ENCODE data around the gene SERPINH1.

Gene SERPINH1

DNA sequence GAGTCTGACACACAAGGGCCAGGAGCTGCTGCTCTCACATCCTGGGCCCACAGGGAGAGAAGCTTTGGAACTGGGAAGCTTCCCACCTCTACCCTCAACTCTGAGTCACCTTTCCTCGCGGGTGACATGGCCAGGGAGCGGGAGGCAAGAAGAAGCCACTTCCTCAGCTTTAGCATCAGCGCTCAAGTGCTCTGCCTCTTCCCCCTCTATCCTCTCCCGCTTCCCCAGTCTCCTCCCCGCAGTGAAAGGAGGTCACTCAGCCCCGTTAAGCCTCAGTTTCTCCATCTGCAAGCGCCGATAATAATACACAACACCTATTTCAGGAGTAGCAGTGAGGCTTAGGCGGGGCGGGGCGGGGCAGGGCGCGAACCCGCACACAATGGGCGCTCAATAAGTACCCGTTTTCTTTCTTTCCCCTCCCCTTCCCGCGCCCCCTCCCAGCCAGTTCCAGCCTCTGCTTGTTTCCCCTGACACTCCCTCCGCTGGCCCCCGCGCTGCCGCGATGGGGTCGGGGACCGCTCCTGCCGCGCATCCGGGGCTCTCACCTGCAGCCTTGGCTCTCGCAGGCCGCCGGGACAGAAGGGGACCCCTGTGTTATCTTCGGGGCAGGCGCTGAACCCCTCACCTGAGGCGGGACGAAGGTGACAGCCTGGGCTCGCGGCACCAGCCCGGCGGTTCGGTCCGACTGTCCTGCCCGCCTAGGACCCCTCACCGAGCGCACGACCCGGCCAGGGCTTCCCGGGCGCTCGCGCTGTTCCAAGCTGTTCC is 37.2 kb upstream of the SERPINH1 start:
- Histone ChIP-seq H3K23ac (ENCODE audit: low read length) (no peak overlapping the region), H2BK15ac (replicated peaks; ENCODE audit: low read depth) (no peak overlapping the region), H2BK120ac (ENCODE audit: low read depth, low read length) (no peak overlapping the region), H3K18ac (ENCODE audit: low read length) (peak overlapping the region; percentile 20), H2BK5ac (ENCODE audit: low read length) (no peak overlapping the region), H3K56ac (ENCODE audit: low read length) (peak overlapping the region; percentile 92), H2AK5ac (ENCODE audit: low read length) (no peak overlapping the region), H3K27ac (ENCODE audit: low read depth, low read length) (no peak overlapping the region), H4K8ac (ENCODE audit: low read depth, low read length) (no peak overlapping the region), H3K4me3 (ENCODE audit: low read length) (peak overlapping the region; percentile 68), H3K36me3 (ENCODE audit: control insufficient read depth, insufficient read depth, low read length) (no peaks in the 10 kb centered on the region), H3K9ac (ENCODE audit: low read length) (peak overlapping the region; percentile 81), H4K5ac (ENCODE audit: low read length) (no peak overlapping the region), H3K27me3 (ENCODE audit: insufficient read depth, low read length, poor library complexity) (peaks cover 3% of the 10 kb centered on the region), H3K4ac (ENCODE audit: low read depth, low read length) (no peak overlapping the region), H3K79me1 (ENCODE audit: low read length) (no peaks in the 10 kb centered on the region), H3K79me2 (ENCODE audit: control insufficient read depth, insufficient read depth, low read length) (no peaks in the 10 kb centered on the region), H3K4me1 (ENCODE audit: control insufficient read depth, low read depth, low read length) (no peaks in the 10 kb centered on the region), H3K4me2 (ENCODE audit: low read length) (peak overlapping the region; percentile 95)
- no CpG with 5 or more reads among the region's 51 CpGs for WGBS (ENCODE audit: extremely low coverage, insufficient coverage, low lambda C conversion rate)
- peak; percentile 47 for DNase-seq

DNA sequence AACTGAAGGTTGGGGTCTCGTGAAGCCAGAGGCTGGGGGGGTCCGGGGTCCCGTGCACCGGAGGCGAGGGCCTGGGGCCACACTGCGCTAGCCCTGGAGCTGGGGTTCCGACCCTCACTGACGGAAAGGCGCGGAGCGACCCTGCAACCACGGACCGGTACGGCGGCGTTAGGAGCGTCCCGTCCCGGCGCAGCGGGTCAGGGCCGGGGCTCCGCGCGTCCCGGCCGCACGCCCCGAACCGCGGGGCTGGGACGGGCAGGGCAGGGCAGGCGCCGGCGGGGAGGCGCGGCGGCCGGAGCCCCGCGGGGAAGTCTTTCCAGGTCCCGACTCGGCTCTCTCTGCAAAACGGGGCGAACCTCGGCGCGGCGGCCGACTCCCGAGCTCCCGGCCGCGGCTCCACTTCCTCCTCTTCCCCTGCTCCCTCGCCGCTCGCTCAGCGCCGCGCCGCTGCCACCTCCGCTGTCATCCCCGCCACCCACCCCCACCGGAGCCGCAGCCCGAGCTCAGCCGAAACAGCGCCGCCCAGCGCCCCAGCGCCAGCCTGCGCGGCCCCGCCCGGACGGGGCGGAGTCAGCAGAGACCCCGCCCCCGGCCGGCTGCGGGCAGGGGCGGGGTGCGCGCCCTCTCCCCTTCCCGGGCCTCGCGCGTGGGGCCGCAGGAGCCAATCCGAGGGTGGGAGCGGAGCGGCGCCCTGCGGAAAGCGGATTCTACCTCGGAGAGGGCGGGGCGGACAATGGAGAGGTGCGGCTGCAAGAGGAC is 36.4 kb upstream of the SERPINH1 start, which contains the start of gene GDPD5:
TSS of gene GDPD5 (minus strand) at position 509 of the 759 bp plus-strand sequence. CDS start 48,206 bp downstream, outside the sequence.
- Histone ChIP-seq H2AK5ac (ENCODE audit: low read length) (no peak within 1 kb of the TSS), H3K4me2 (ENCODE audit: low read length) (peak within 1 kb of the TSS; percentile 95), H2BK15ac (replicated peaks; ENCODE audit: low read depth) (no peak within 1 kb of the TSS), H3K9ac (ENCODE audit: low read length) (peak within 1 kb of the TSS; percentile 86), H3K4me1 (ENCODE audit: control insufficient read depth, low read depth, low read length) (no peaks in the 10 kb centered on the region), H3K79me1 (ENCODE audit: low read length) (no peaks in the 10 kb centered on the region), H3K18ac (ENCODE audit: low read length) (peak within 1 kb of the TSS; percentile 20), H2BK5ac (ENCODE audit: low read length) (no peak within 1 kb of the TSS), H3K36me3 (ENCODE audit: control insufficient read depth, insufficient read depth, low read length) (no peaks in the 10 kb centered on the region), H3K79me2 (ENCODE audit: control insufficient read depth, insufficient read depth, low read length) (no peaks in the 10 kb centered on the region), H4K5ac (ENCODE audit: low read length) (no peak within 1 kb of the TSS), H3K4me3 (ENCODE audit: low read length) (peak within 1 kb of the TSS; percentile 68), H3K23ac (ENCODE audit: low read length) (no peak within 1 kb of the TSS), H3K4ac (ENCODE audit: low read depth, low read length) (no peak within 1 kb of the TSS), H3K27ac (ENCODE audit: low read depth, low read length) (peak within 1 kb of the TSS; percentile 12), H3K56ac (ENCODE audit: low read length) (peak within 1 kb of the TSS; percentile 98), H4K8ac (ENCODE audit: low read depth, low read length) (peak within 1 kb of the TSS; percentile 16), H2BK120ac (ENCODE audit: low read depth, low read length) (no peak within 1 kb of the TSS), H3K27me3 (ENCODE audit: insufficient read depth, low read length, poor library complexity) (peaks cover 3% of the 10 kb centered on the region)
- DNase-seq: peak; percentile 87
- WGBS (ENCODE audit: extremely low coverage, insufficient coverage, low lambda C conversion rate): no CpG with 5 or more reads among the region's 99 CpGs

GRCh38 chr11:75526192-75526541 is 35.9 kb upstream of the SERPINH1 start:
- Histone ChIP-seq H2BK15ac (replicated peaks; ENCODE audit: low read depth) (no peak overlapping the region), H3K23ac (ENCODE audit: low read length) (no peak overlapping the region), H3K4me2 (ENCODE audit: low read length) (peak overlapping the region; percentile 93), H3K36me3 (ENCODE audit: control insufficient read depth, insufficient read depth, low read length) (no peaks in the 10 kb centered on the region), H3K27me3 (ENCODE audit: insufficient read depth, low read length, poor library complexity) (peaks cover 3% of the 10 kb centered on the region), H3K18ac (ENCODE audit: low read length) (peak overlapping the region; percentile 9), H2BK5ac (ENCODE audit: low read length) (no peak overlapping the region), H3K4me3 (ENCODE audit: low read length) (peak overlapping the region; percentile 67), H3K4me1 (ENCODE audit: control insufficient read depth, low read depth, low read length) (no peaks in the 10 kb centered on the region), H3K9ac (ENCODE audit: low read length) (peak overlapping the region; percentile 86), H4K5ac (ENCODE audit: low read length) (no peak overlapping the region), H2BK120ac (ENCODE audit: low read depth, low read length) (no peak overlapping the region), H3K4ac (ENCODE audit: low read depth, low read length) (no peak overlapping the region), H2AK5ac (ENCODE audit: low read length) (no peak overlapping the region), H3K56ac (ENCODE audit: low read length) (peak overlapping the region; percentile 98), H3K79me2 (ENCODE audit: control insufficient read depth, insufficient read depth, low read length) (no peaks in the 10 kb centered on the region), H3K79me1 (ENCODE audit: low read length) (no peaks in the 10 kb centered on the region), H3K27ac (ENCODE audit: low read depth, low read length) (peak overlapping the region; percentile 12), H4K8ac (ENCODE audit: low read depth, low read length) (peak overlapping the region; percentile 16)
- peak; percentile 19 for DNase-seq
- WGBS (ENCODE audit: extremely low coverage, insufficient coverage, low lambda C conversion rate): no CpG with 5 or more reads among the region's 21 CpGs

GRCh38 chr11:75527130-75527529 is 34.9 kb upstream of the SERPINH1 start:
- Histone ChIP-seq H3K27ac (ENCODE audit: low read depth, low read length) (no peak overlapping the region), H2BK5ac (ENCODE audit: low read length) (no peak overlapping the region), H3K36me3 (ENCODE audit: control insufficient read depth, insufficient read depth, low read length) (no peaks in the 10 kb centered on the region), H3K4me1 (ENCODE audit: control insufficient read depth, low read depth, low read length) (no peaks in the 10 kb centered on the region), H4K8ac (ENCODE audit: low read depth, low read length) (no peak overlapping the region), H3K23ac (ENCODE audit: low read length) (no peak overlapping the region), H3K4ac (ENCODE audit: low read depth, low read length) (no peak overlapping the region), H3K18ac (ENCODE audit: low read length) (no peak overlapping the region), H3K56ac (ENCODE audit: low read length) (no peak overlapping the region), H2AK5ac (ENCODE audit: low read length) (no peak overlapping the region), H2BK15ac (replicated peaks; ENCODE audit: low read depth) (no peak overlapping the region), H3K79me2 (ENCODE audit: control insufficient read depth, insufficient read depth, low read length) (no peaks in the 10 kb centered on the region), H2BK120ac (ENCODE audit: low read depth, low read length) (no peak overlapping the region), H3K27me3 (ENCODE audit: insufficient read depth, low read length, poor library complexity) (peaks cover 3% of the 10 kb centered on the region), H3K9ac (ENCODE audit: low read length) (no peak overlapping the region), H3K4me3 (ENCODE audit: low read length) (no peak overlapping the region), H3K79me1 (ENCODE audit: low read length) (no peaks in the 10 kb centered on the region), H4K5ac (ENCODE audit: low read length) (no peak overlapping the region), H3K4me2 (ENCODE audit: low read length) (no peak overlapping the region)
- DNase-seq: no peak
- no CpG with 5 or more reads among the region's 5 CpGs for WGBS (ENCODE audit: extremely low coverage, insufficient coverage, low lambda C conversion rate)

- Histone ChIP-seq H4K8ac (ENCODE audit: low read depth, low read length) (no peak overlapping the region), H3K18ac (ENCODE audit: low read length) (no peak overlapping the region), H3K4ac (ENCODE audit: low read depth, low read length) (no peak overlapping the region), H3K27me3 (ENCODE audit: insufficient read depth, low read length, poor library complexity) (peaks cover 3% of the 10 kb centered on the region), H2BK15ac (replicated peaks; ENCODE audit: low read depth) (no peak overlapping the region), H3K4me1 (ENCODE audit: control insufficient read depth, low read depth, low read length) (no peaks in the 10 kb centered on the region), H3K23ac (ENCODE audit: low read length) (peak overlapping the region; percentile 39), H3K56ac (ENCODE audit: low read length) (peak overlapping the region; percentile 32), H3K79me2 (ENCODE audit: control insufficient read depth, insufficient read depth, low read length) (no peaks in the 10 kb centered on the region), H3K36me3 (ENCODE audit: control insufficient read depth, insufficient read depth, low read length) (no peaks in the 10 kb centered on the region), H3K79me1 (ENCODE audit: low read length) (no peaks in the 10 kb centered on the region), H3K4me2 (ENCODE audit: low read length) (no peak overlapping the region), H4K5ac (ENCODE audit: low read length) (no peak overlapping the region), H3K4me3 (ENCODE audit: low read length) (no peak overlapping the region), H3K9ac (ENCODE audit: low read length) (no peak overlapping the region), H3K27ac (ENCODE audit: low read depth, low read length) (no peak overlapping the region), H2AK5ac (ENCODE audit: low read length) (no peak overlapping the region), H2BK120ac (ENCODE audit: low read depth, low read length) (no peak overlapping the region), H2BK5ac (ENCODE audit: low read length) (no peak overlapping the region)
- WGBS (ENCODE audit: extremely low coverage, insufficient coverage, low lambda C conversion rate): no CpG with 5 or more reads among the region's 10 CpGs
- DNase-seq: no peak
These were observed 33.9 kb upstream of the SERPINH1 start for GRCh38 chr11:75527938-75528735.
